Pancreas (tissue), 10 donors: ENCODE results near the gene PEPD. TPM values are rescaled to one million over a fixed set of nuclear protein-coding genes. Genes with fewer than 3 reads are reported as not detected.
A peak's percentile ranks its signal among the peaks of the same experiment; 100 is the strongest.

ENCODE experiments used
- ATAC-seq, 4 donors: fragments of 200-7000 bp; cut with Tn5 transposase; one replicate each; pipeline versions ENCODE4 v1.8.0 to v1.9.1; 2020; ENCODE audit warnings: mild to moderate bottlenecking in 4 of 4, moderate library complexity in 4 of 4
- DNase-seq, 6 donors: peaks; one replicate each; pipeline ENCODE4 v3.0.0-alpha.2; 2020
- FAIRE-seq: peaks from 2 replicates; lab custom pipeline; 2012; peaks lifted over from hg19 to GRCh38; lab: Jason Lieb, UNC
- H3K27ac ChIP-seq, 4 donors: fragments of 200-600 bp; sonication (generic); 1 replicate in 3 of 4; 2 replicates in 1 of 4; pipeline versions ENCODE4 v1.5.0 to v1.8.0; 2020
- H3K27me3 ChIP-seq, 4 donors: fragments of 200-600 bp; one replicate each; pipeline ENCODE4 v1.8.0; 2021
- H3K36me3 ChIP-seq, 3 donors: fragments of 200-600 bp; sonication (generic) in 1 of 3; one replicate each; pipeline versions ENCODE4 v1.5.0 to v1.8.0; 2020 to 2021
- H3K4me1 ChIP-seq, 3 donors: fragments of 200-600 bp; one replicate each; pipeline ENCODE4 v1.8.0; 2021
- H3K4me3 ChIP-seq, 4 donors: fragments of 200-600 bp; sonication (generic) in 2 of 4; one replicate each; pipeline versions ENCODE4 v1.5.0 to v1.8.0; 2020 to 2021
- H3K9me3 ChIP-seq, 4 donors: fragments of 200-600 bp; one replicate each; pipeline ENCODE4 v1.8.0; 2021
- CTCF ChIP-seq, 4 donors: fragments of 200-600 bp; sonication (generic) in 3 of 4; IDR thresholded peaks; one replicate each; pipeline versions ENCODE4 v1.5.0 to v1.8.0; 2021; ENCODE audit warnings: antibody characterized with exemption in 4 of 4
- WGBS, 2 donors: extraction: QIAGEN DNeasy Blood & Tissue Kit; methylation state at CpG; one replicate each; pipeline ENCODE4 v1.1.7; 2013; 5-methylcytosine and 5-hydroxymethylcytosine counted together
- intact Hi-C, 3 donors: fragments of 100-400 bp; cut with DNase I; formaldehyde crosslinking; loops; one replicate each; pipeline versions ENCODE4 v1.11.1 to v1.14.2; 2022
- polyA plus RNA-seq, 2 donors: library from polyadenylated mRNA; stranded (reverse); fragments of 200-250 nt; gene quantifications; one replicate each; pipeline ENCODE4 v1.2.3, GENCODE V29; 2013
- total RNA-seq, 6 donors: library from RNA; stranded (reverse); fragmentation: NEBNext Ultra II Directional in 4 of 6; extraction: Animal tissue kit (Norgen Biotek cat#: 25700) in 4 of 6; gene quantifications; one replicate each; pipeline versions ENCODE4 v1.2.1 to v1.2.4, GENCODE V29; 2021 to 2023
- donor health status: healthy with polysubstance abuse.
- donor health status: DM: no; HTN: no; CAD: no; lungs with moderate emphysema.
- donor health status: DM: no; HTN: no; CAD: no.
- donor health status: control.
- donor health status: control.
- donor health status: Bipolar disorder and iron deficiency.
- donor health status: DM: yes; HTN: yes; CAD: no.
- donor health status: DM: no; HTN: no; CAD: no.
- donor health status: DM: no; HTN: no; CAD: no.
- donor health status: DM: yes; HTN: yes; CAD: no.

Gene PEPD
- total and polyA plus RNA-seq, 8 donors, result 13.7 to 36.1 (median 22.5) TPM

DNA sequence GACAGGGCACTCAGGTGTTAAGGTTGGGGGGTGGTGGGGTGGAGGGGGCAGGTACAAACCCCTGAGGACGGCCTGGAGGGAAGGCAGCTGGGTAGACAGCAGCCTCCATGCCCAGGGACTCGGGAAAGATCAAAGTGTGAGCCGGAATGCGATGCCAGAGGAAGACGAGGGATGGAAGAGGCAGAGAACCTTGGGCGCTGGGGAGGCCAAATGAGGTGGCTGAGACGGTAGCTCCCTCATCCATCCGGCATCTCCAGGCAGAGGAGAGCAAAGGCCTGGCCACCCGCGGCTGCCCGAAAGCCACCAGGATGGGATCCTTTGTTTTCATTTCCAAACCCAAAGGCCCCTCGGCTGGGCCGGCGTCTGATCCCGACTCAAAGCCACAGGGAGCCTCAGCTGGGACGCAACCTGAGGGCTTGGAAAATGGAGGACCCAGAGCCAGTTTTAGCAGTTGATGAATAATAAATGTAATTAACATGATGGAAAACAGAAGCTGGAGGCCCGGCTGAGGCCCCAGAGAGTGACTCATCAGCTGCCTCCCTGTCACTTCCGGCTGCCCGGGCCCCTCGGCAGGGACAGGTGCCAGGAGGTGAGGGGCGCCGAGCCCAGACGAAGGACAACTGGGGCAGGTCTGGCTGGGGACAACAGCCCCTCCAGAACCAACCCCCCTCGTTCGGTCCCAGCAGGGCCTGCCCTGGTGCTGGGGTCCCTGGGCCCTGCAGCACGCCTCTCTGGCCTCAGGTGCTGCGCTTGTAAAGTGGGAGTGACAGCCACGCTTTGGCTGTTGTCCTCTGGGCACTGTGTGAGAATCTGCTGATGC is 86.5 kb downstream of the PEPD start:
- Histone ChIP-seq H3K4me1 (no peaks in the 10 kb centered on the region), H3K4me3 (no peak overlapping the region), H3K36me3 (no peaks in the 10 kb centered on the region), H3K27ac (no peak overlapping the region), H3K9me3 (no peaks in the 10 kb centered on the region), H3K27me3 (no peaks in the 10 kb centered on the region)
- FAIRE-seq, result no peak
- TF ChIP-seq CTCF (IDR thresholded peaks at IDR 0.05), result no peak
- peak in 2 of 6 donors; percentile 56 to 62 for DNase-seq
- WGBS, 2 donors, result 84 to 87% methylated on average over 28 of the region's 28 CpGs
- intact Hi-C loops, result loop anchor here (5.0 to 10.0 kb wide), 2 partner anchors 310 to 337 kb away; no protein-coding TSS in a partner anchor
- ATAC-seq, result no peak

- intact Hi-C loops, result loop anchor here (5.0 to 10.0 kb wide), 2 partner anchors 311 to 338 kb away; no protein-coding TSS in a partner anchor
- no peak for TF ChIP-seq CTCF (IDR thresholded peaks at IDR 0.05)
- no peaks in the 10 kb centered on the region for H3K4me1 ChIP-seq
- H3K27me3 ChIP-seq, result no peaks in the 10 kb centered on the region
- ATAC-seq (no peak), DNase-seq (peak in 2 of 6 donors; percentile 32 to 44), FAIRE-seq (no peak)
- no peaks in the 10 kb centered on the region for H3K9me3 ChIP-seq
- H3K4me3 ChIP-seq, result no peak overlapping the region
- no peaks in the 10 kb centered on the region for H3K36me3 ChIP-seq
- 85 to 88% methylated on average over 22 of the region's 22 CpGs for WGBS, 2 donors
- no peak overlapping the region for H3K27ac ChIP-seq
These were observed 87.3 kb downstream of the PEPD start for GRCh38 chr19:33434069-33434885.

- DNase-seq (peak in 2 of 6 donors; percentile 24 to 41), ATAC-seq (peak in 2 of 4 donors; percentile 32 to 46), FAIRE-seq (no peak)
- Histone ChIP-seq H3K27me3 (no peaks in the 10 kb centered on the region), H3K27ac (no peak overlapping the region), H3K4me1 (no peaks in the 10 kb centered on the region), H3K36me3 (no peaks in the 10 kb centered on the region), H3K4me3 (no peak overlapping the region), H3K9me3 (no peaks in the 10 kb centered on the region)
- intact Hi-C loops, result loop anchor here (5.0 to 10.0 kb wide), 2 partner anchors 312 to 340 kb away; no protein-coding TSS in a partner anchor
- TF ChIP-seq CTCF (IDR thresholded peaks at IDR 0.05), result no peak
- WGBS, 2 donors, result 69 to 77% methylated on average over 16 of the region's 16 CpGs
These were observed 89.0 kb downstream of the PEPD start for GRCh38 chr19:33432446-33433170.

DNA sequence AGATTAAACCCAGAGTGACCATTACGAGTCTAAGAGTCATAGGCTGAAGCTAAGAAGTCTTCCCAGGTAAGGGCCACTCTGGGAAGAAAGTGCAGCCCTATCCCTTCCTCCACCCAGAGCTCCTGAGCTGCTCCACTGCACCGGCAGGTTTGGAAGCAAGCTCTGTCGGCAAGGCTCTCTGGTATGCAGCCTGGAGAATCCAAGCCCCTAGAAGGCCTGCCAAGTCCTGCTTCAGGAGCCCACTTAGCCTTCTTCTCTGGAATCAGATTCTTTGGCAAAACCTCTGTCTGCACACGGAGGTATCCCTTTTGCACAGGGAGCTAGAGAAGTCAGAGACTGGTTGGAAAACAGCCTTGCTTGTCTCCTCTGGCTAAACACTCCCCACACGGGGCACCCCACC is 89.6 kb downstream of the PEPD start:
- no peak overlapping the region for H3K27ac ChIP-seq
- H3K36me3 ChIP-seq, result no peaks in the 10 kb centered on the region
- TF ChIP-seq CTCF (IDR thresholded peaks at IDR 0.05), result no peak
- H3K4me1 ChIP-seq, result no peaks in the 10 kb centered on the region
- no peak overlapping the region for H3K4me3 ChIP-seq
- no peak for FAIRE-seq
- no peaks in the 10 kb centered on the region for H3K9me3 ChIP-seq
- no peak for ATAC-seq
- no peaks in the 10 kb centered on the region for H3K27me3 ChIP-seq
- intact Hi-C loops, result loop anchor here (5.0 to 10.0 kb wide), 2 partner anchors 313 to 340 kb away; no protein-coding TSS in a partner anchor
- peak in 2 of 6 donors; percentile 7 to 35 for DNase-seq
- WGBS, 2 donors, result 36 to 47% methylated on average over 5 of the region's 5 CpGs
